ENCODE measurements around the gene RANBP3.
"Not testable (repeated sequence)": the region's sequence is repeated elsewhere in the genome, so short reads cannot be mapped to it uniquely, and the experiment has no call there.

RANBP3 gene

DNA sequence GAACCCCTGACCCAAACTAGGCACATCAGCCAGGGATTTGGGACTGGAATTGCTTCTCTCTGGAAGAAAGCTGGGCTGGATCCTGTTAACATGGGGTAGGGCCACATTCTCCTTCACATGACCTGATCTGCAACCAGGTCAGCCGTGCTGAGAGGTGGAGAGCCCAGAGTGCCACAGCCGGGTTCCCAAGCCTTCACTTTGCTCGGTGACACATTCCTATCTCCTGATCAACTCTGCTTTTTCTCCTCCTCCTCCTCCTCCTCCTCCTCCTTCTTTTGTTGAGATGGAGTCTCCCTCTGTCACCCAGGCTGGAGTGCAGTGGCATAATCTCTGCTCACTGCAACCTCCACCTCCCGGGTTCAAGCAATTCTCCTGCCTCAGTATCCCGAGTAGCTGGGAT lies 7.9 kb upstream of the RANBP3 start:
- H3K36me3 ChIP-seq (ENCODE audit: control insufficient read depth, insufficient read depth, low read length); H3K4me3 ChIP-seq (ENCODE audit: extremely low read depth, insufficient read depth, low read length, poor library complexity, severe bottlenecking); H3K27ac ChIP-seq (ENCODE audit: low read depth, low read length, severe bottlenecking); H3K9me3 ChIP-seq (ENCODE audit: control insufficient read depth, low read length): not testable (repeated sequence)
- WGBS, 2 experiments (ENCODE audit: insufficient coverage in 2 of 2) = 77 to 100% methylated on average over 2 of the region's 5 CpGs
- H3K4me1 ChIP-seq (ENCODE audit: control insufficient read depth, insufficient read depth, low read length, poor library complexity, severe bottlenecking) = peaks cover 14% of the 10 kb centered on the region

DNA sequence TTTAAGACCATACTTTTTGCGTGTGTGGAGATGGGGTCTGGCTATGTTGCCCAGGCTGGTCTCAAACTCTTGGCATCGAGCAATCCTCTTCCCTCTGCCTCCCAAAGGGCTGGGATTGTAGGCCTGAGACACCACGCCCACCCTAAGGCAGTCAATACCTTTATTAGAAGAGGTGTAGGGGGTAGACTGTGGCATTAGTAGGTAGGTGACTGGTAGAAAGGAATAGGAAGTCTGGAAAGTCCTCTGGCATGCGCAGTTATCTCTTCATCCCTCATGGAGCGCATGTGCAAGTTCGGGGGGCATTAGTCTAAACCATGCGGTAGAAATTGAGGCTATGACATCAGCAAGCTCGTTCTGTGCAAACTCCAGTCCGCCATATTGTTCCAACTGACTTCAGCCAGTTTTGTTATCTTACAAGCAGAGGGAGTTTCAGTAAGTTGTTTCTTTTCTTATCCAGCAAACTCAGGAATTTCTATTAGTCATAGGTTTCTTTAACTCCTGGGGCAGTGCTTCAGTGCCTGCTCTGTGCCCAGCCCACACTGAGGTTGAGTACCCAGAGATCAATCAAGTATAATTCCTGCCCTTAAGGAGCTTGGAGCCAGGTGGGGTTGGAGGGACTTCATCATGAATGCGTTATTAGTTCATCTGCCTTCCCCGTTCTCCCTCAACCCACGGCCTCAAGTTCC lies 7.3 kb upstream of the RANBP3 start:
- Histone ChIP-seq H3K4me1 (ENCODE audit: control insufficient read depth, insufficient read depth, low read length, poor library complexity, severe bottlenecking) (peaks cover 14% of the 10 kb centered on the region), H3K4me3 (ENCODE audit: extremely low read depth, insufficient read depth, low read length, poor library complexity, severe bottlenecking) (no peak overlapping the region), H3K9me3 (ENCODE audit: control insufficient read depth, low read length) (no peaks in the 10 kb centered on the region), H3K27ac (ENCODE audit: low read depth, low read length, severe bottlenecking) (no peak overlapping the region), H3K36me3 (ENCODE audit: control insufficient read depth, insufficient read depth, low read length) (no peaks in the 10 kb centered on the region)
- 91% methylated on average over 7 to 11 of the region's 12 CpGs for WGBS, 2 experiments (ENCODE audit: insufficient coverage in 2 of 2)

DNA sequence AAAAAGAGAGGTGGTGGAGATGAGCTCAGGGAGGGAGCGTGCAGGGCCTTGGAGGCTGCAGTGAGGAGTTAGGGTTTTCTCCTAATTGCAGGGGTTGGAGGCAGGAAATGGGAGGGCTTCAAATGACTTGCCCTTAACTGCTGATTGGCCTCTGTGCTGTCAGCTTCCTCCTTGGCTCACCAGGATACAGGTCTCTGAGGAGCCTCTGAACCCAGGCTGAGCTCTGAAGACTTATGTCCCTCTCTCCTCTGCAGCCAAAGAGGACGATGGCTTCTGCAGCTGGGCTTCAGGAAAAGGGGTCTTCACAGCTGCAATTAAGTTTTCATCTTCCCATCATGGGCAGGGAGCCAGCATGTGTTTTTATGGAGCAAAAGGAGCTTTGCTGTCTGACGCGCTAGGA lies 6.7 kb upstream of the RANBP3 start:
- Histone ChIP-seq H3K36me3 (ENCODE audit: control insufficient read depth, insufficient read depth, low read length) (no peaks in the 10 kb centered on the region), H3K9me3 (ENCODE audit: control insufficient read depth, low read length) (no peaks in the 10 kb centered on the region), H3K27ac (ENCODE audit: low read depth, low read length, severe bottlenecking) (no peak overlapping the region), H3K4me1 (ENCODE audit: control insufficient read depth, insufficient read depth, low read length, poor library complexity, severe bottlenecking) (peaks cover 11% of the 10 kb centered on the region), H3K4me3 (ENCODE audit: extremely low read depth, insufficient read depth, low read length, poor library complexity, severe bottlenecking) (no peak overlapping the region)
- WGBS, 2 experiments (ENCODE audit: insufficient coverage in 2 of 2) = 94 to 96% methylated on average over 3 to 4 of the region's 4 CpGs

- no peak overlapping the region for H3K27ac ChIP-seq (ENCODE audit: low read depth, low read length, severe bottlenecking)
- 90 to 97% methylated on average over 13 to 14 of the region's 14 CpGs for WGBS, 2 experiments (ENCODE audit: insufficient coverage in 2 of 2)
- H3K4me1 ChIP-seq (ENCODE audit: control insufficient read depth, insufficient read depth, low read length, poor library complexity, severe bottlenecking) = peaks cover 10% of the 10 kb centered on the region
- H3K36me3 ChIP-seq (ENCODE audit: control insufficient read depth, insufficient read depth, low read length) = no peaks in the 10 kb centered on the region
- no peaks in the 10 kb centered on the region for H3K9me3 ChIP-seq (ENCODE audit: control insufficient read depth, low read length)
- no peak overlapping the region for H3K4me3 ChIP-seq (ENCODE audit: extremely low read depth, insufficient read depth, low read length, poor library complexity, severe bottlenecking)
Measured at GRCh38 chr19:5983367-5983955, 5.5 kb upstream of the RANBP3 start.

DNA sequence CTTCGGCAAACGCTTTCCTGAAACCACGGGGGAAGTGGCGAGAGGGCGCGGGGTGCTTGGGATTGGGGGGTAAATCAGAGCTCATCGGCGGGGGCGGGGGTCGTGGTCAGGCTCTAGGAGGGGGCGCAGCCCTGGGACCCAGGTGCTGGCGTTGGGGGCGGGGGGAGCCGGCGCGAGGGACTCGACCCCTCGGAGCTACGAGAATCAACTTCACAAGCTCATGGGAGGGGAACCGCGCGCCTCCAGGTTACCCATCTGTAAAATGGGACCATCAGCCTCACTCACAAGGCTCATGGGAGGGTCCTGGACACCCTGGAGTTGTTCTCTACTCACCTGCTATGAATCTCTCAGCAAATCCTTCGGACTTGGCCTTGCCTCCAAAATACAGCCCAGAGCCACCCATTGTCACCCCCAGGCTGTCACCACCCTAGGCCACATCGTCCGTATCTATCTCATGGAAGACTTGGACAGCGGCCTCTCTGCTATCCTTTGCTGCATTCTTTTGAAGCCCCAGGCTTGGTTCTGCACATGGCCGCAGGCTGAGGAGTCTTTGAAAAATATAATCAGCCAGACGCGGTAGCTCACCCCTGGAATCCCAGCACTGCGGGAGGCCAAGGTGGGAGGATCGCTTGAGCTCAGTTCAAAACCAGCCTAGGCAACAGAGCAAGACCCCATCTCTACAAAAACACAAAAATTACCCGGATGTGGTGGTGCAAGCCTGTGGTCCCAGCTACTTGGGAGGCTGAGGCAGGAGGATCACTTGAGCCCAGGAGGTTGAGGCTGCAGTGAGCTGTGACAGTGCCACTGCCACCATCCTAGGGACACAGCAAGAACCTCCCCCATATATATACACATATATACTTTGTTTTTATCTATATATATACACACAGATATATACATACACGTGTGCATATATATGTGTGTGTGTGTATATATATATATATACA lies 939 bp upstream of the RANBP3 start:
- Histone ChIP-seq H3K9me3 (ENCODE audit: control insufficient read depth, low read length) (no peaks in the 10 kb centered on the region), H3K4me1 (ENCODE audit: control insufficient read depth, insufficient read depth, low read length, poor library complexity, severe bottlenecking) (peaks cover 8% of the 10 kb centered on the region), H3K4me3 (ENCODE audit: extremely low read depth, insufficient read depth, low read length, poor library complexity, severe bottlenecking) (peak overlapping the region; percentile 92), H3K36me3 (ENCODE audit: control insufficient read depth, insufficient read depth, low read length) (peaks cover 22% of the 10 kb centered on the region), H3K27ac (ENCODE audit: low read depth, low read length, severe bottlenecking) (peak overlapping the region; percentile 86)
- 50 to 80% methylated on average over 15 to 24 of the region's 33 CpGs for WGBS, 2 experiments (ENCODE audit: insufficient coverage in 2 of 2)

DNA sequence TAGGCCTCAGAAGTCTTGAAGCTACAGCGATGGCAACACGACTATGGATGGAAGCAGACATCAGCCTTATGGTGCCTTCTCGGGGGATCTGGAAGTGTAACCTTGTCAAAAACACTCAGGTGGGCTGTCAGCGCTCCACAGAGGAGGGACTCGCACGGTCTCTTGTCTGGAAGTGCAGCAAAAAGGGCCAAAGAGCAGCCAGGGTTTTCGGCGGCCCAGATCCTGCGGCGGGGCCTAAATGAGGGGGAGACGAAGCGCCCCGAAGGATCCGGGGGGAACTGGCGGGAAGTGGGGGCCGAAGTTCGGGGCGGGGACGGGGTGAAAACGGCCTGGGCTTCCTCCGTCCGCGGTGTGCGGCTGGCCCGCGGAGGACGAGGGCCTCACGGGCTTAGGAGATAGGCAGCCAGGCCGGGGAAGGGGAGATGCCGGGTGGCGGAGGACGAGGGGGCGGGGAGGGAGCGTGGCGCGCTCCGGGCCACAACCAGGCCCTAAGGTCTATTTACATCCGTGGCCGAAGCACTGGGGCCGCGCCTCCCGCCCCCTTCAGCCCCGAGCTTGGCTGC lies 637 bp downstream of the RANBP3 start:
- 1 to 2% methylated on average over 16 to 36 of the region's 43 CpGs for WGBS, 2 experiments (ENCODE audit: insufficient coverage in 2 of 2)

GRCh38 chr19:5976768-5977167 lies 1.2 kb downstream of the RANBP3 start:
- H3K4me3 ChIP-seq (ENCODE audit: extremely low read depth, insufficient read depth, low read length, poor library complexity, severe bottlenecking) = peak overlapping the region; percentile 92
- peaks cover 38% of the 10 kb centered on the region for H3K36me3 ChIP-seq (ENCODE audit: control insufficient read depth, insufficient read depth, low read length)
- H3K9me3 ChIP-seq (ENCODE audit: control insufficient read depth, low read length) = no peaks in the 10 kb centered on the region
- H3K27ac ChIP-seq (ENCODE audit: low read depth, low read length, severe bottlenecking) = no peak overlapping the region
- WGBS, 2 experiments (ENCODE audit: insufficient coverage in 2 of 2) = 73 to 79% methylated on average over 7 to 8 of the region's 8 CpGs
- H3K4me1 ChIP-seq (ENCODE audit: control insufficient read depth, insufficient read depth, low read length, poor library complexity, severe bottlenecking) = peaks cover 8% of the 10 kb centered on the region

More for the DNA sequence above, 637 bp downstream of the RANBP3 start:
- peak overlapping the region; percentile 92 for H3K4me3 ChIP-seq (ENCODE audit: extremely low read depth, insufficient read depth, low read length, poor library complexity, severe bottlenecking)
- no peaks in the 10 kb centered on the region for H3K9me3 ChIP-seq (ENCODE audit: control insufficient read depth, low read length)
- peaks cover 8% of the 10 kb centered on the region for H3K4me1 ChIP-seq (ENCODE audit: control insufficient read depth, insufficient read depth, low read length, poor library complexity, severe bottlenecking)
- H3K36me3 ChIP-seq (ENCODE audit: control insufficient read depth, insufficient read depth, low read length) = peaks cover 33% of the 10 kb centered on the region
- peak overlapping the region; percentile 80 for H3K27ac ChIP-seq (ENCODE audit: low read depth, low read length, severe bottlenecking)

DNA sequence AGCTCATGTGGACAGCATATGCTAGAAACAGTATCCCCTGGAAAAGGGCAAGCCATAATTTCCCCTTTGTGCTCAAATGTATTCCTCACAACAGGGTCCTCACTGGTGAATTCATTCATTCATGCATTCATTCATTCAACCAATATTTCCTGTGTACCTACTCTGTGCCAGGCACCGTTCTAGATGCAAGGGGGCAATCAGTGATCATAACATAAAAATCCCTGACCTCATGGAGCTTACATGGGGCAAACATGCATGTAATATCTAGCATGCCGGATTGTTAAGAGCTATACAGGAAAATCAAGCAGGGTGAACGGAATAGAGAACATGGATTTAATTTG lies 2.6 kb downstream of the RANBP3 start:
- WGBS, 2 experiments (ENCODE audit: insufficient coverage in 2 of 2) = 67 to 100% methylated on average over 1 of the region's 3 CpGs
- Histone ChIP-seq H3K4me3 (ENCODE audit: extremely low read depth, insufficient read depth, low read length, poor library complexity, severe bottlenecking) (no peak overlapping the region), H3K27ac (ENCODE audit: low read depth, low read length, severe bottlenecking) (no peak overlapping the region), H3K36me3 (ENCODE audit: control insufficient read depth, insufficient read depth, low read length) (peaks cover 48% of the 10 kb centered on the region), H3K4me1 (ENCODE audit: control insufficient read depth, insufficient read depth, low read length, poor library complexity, severe bottlenecking) (peaks cover 8% of the 10 kb centered on the region), H3K9me3 (ENCODE audit: control insufficient read depth, low read length) (no peaks in the 10 kb centered on the region)

GRCh38 chr19:5974721-5975387 lies 3.1 kb downstream of the RANBP3 start:
- no peak overlapping the region for H3K27ac ChIP-seq (ENCODE audit: low read depth, low read length, severe bottlenecking)
- no peak overlapping the region for H3K4me3 ChIP-seq (ENCODE audit: extremely low read depth, insufficient read depth, low read length, poor library complexity, severe bottlenecking)
- peaks cover 8% of the 10 kb centered on the region for H3K4me1 ChIP-seq (ENCODE audit: control insufficient read depth, insufficient read depth, low read length, poor library complexity, severe bottlenecking)
- 90 to 98% methylated on average over 7 to 10 of the region's 10 CpGs for WGBS, 2 experiments (ENCODE audit: insufficient coverage in 2 of 2)
- H3K9me3 ChIP-seq (ENCODE audit: control insufficient read depth, low read length) = no peaks in the 10 kb centered on the region
- peaks cover 52% of the 10 kb centered on the region for H3K36me3 ChIP-seq (ENCODE audit: control insufficient read depth, insufficient read depth, low read length)
